ENCODE measurements around the gene MFSD11.

DNA sequence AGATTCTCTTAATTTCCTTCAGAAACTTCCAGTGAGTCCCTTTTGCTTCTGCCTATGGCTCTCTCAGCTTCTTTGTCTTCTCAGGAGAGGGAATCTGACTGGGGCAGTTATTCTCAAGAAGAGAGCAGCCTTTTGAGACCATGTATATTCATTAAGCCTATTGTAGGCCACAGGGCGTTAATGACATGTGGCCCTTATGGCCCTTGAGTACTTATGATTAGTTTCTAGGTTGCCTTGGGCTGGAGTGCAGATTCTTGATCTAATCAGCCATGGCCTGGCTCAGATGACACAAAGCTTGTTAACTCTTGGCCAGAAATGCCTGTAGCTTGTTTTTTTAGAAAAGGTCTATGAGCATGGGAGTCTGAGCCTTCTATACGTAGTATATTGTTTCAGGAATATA is 17.4 kb downstream of the MFSD11 start:
- TF ChIP-seq, protein P1, sequence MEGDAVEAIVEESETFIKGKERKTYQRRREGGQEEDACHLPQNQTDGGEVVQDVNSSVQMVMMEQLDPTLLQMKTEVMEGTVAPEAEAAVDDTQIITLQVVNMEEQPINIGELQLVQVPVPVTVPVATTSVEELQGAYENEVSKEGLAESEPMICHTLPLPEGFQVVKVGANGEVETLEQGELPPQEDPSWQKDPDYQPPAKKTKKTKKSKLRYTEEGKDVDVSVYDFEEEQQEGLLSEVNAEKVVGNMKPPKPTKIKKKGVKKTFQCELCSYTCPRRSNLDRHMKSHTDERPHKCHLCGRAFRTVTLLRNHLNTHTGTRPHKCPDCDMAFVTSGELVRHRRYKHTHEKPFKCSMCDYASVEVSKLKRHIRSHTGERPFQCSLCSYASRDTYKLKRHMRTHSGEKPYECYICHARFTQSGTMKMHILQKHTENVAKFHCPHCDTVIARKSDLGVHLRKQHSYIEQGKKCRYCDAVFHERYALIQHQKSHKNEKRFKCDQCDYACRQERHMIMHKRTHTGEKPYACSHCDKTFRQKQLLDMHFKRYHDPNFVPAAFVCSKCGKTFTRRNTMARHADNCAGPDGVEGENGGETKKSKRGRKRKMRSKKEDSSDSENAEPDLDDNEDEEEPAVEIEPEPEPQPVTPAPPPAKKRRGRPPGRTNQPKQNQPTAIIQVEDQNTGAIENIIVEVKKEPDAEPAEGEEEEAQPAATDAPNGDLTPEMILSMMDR (IDR thresholded peaks at IDR 0.05; ENCODE audit: low read depth, low read length, poor library complexity, severe bottlenecking) = no peak
- no peak for TF ChIP-seq EZH2phosphoT487 (IDR thresholded peaks at IDR 0.05; ENCODE audit: borderline replicate concordance, low read length)
